OCI-LY3 (cell line): ENCODE data around the gene ADGRL1.
A peak's percentile ranks its signal among the peaks of the same experiment; 100 is the strongest.

Source experiments
- H2AFZ ChIP-seq: fragments of 200-600, 300-600 bp; shearing (Covaris generic); 2 replicates; pipeline ENCODE4 v1.6.0; 2014; ENCODE audit warnings: antibody characterized with exemption, low read depth, low read length
- H3K27ac ChIP-seq: fragments of 200-600, 300-600 bp; sonication (generic); 2 replicates; pipeline ENCODE4 v1.5.1; 2014; ENCODE audit warnings: mild to moderate bottlenecking, low read length, moderate library complexity, mixed read lengths
- H3K27me3 ChIP-seq: fragments of 200-600, 300-600 bp; sonication (generic); 2 replicates; pipeline ENCODE4 v1.6.1; 2014; ENCODE audit warnings: low read depth, low read length, mixed read lengths
- H3K36me3 ChIP-seq: fragments of 200-600, 300-600 bp; sonication (generic); replicated peaks from 2 replicates; pipeline ENCODE3; 2014; ENCODE audit warnings: low read depth, low read length, mixed read lengths
- H3K4me1 ChIP-seq: fragments of 300-600, 200-600 bp; sonication (generic); 2 replicates; pipeline ENCODE4 v1.6.1; 2014; ENCODE audit warnings: low read length, mixed read lengths
- H3K4me2 ChIP-seq: fragments of 200-600, 300-600 bp; sonication (generic); 2 replicates; pipeline ENCODE4 v1.6.1; 2014; ENCODE audit warnings: low read length, mixed read lengths
- H3K4me3 ChIP-seq: fragments of 300-600, 200-600 bp; sonication (generic); 2 replicates; pipeline ENCODE4 v1.5.1; 2014; ENCODE audit warnings: antibody characterized with exemption, mild to moderate bottlenecking, low read length, moderate library complexity
- H3K79me2 ChIP-seq: fragments of 300-600, 200-600 bp; shearing (Covaris generic); 2 replicates; pipeline ENCODE4 v1.6.1; 2014; ENCODE audit warnings: mild to moderate bottlenecking, low read length, mixed read lengths
- H3K9ac ChIP-seq: fragments of 300-600, 200-600 bp; shearing (Covaris generic); 2 replicates; pipeline ENCODE4 v1.6.0; 2014; ENCODE audit warnings: mild to moderate bottlenecking, low read length, moderate library complexity
- H3K9me3 ChIP-seq: fragments of 200-600, 300-600 bp; shearing (Covaris generic); 2 replicates; pipeline ENCODE4 v1.6.1; 2014; ENCODE audit warnings: low read length, mixed read lengths; ENCODE audit not compliant: insufficient read depth
- H4K20me1 ChIP-seq: fragments of 200-600, 300-600 bp; sonication (generic); 2 replicates; pipeline ENCODE4 v1.6.1; 2016; ENCODE audit warnings: low read length, mixed read lengths; ENCODE audit not compliant: insufficient read depth
- CTCF ChIP-seq: fragments of 200-600, 300-600 bp; sonication (generic); IDR thresholded peaks from 2 replicates; pipeline ENCODE4 v1.5.1; 2014; ENCODE audit warnings: antibody characterized with exemption, low read length, low read depth
- EZH2phosphoT487 ChIP-seq: fragments of 200-600 bp; shearing (Covaris generic); IDR thresholded peaks from 2 replicates; pipeline ENCODE4 v1.6.1; 2018; ENCODE audit warnings: antibody characterized with exemption, mixed run types, low read depth

Gene ADGRL1

GRCh38 chr19:14119644-14120496 is 86.1 kb downstream of the ADGRL1 start:
- H3K4me1 ChIP-seq, result peaks cover 20% of the 10 kb centered on the region
- no peak overlapping the region for H2AFZ ChIP-seq
- no peaks in the 10 kb centered on the region for H3K27me3 ChIP-seq
- H3K9me3 ChIP-seq, result no peaks in the 10 kb centered on the region
- H3K4me2 ChIP-seq, result no peak overlapping the region
- no peak overlapping the region for H3K9ac ChIP-seq
- TF ChIP-seq CTCF (no peak), EZH2phosphoT487 (no peak)
- H3K4me3 ChIP-seq, result no peak overlapping the region
- H3K36me3 ChIP-seq, result peaks cover 13% of the 10 kb centered on the region
- no peaks in the 10 kb centered on the region; the same call in 1 of the 2 replicates for H4K20me1 ChIP-seq
- H3K79me2 ChIP-seq, result no peaks in the 10 kb centered on the region; the same call in 1 of the 2 replicates
- H3K27ac ChIP-seq, result no peak overlapping the region

GRCh38 chr19:14119146-14119545 is 86.8 kb downstream of the ADGRL1 start:
- no peaks in the 10 kb centered on the region for H3K27me3 ChIP-seq
- no peak overlapping the region for H3K27ac ChIP-seq
- peak overlapping the region; percentile 94; the same call in 1 of the 2 replicates for H3K4me2 ChIP-seq
- no peak overlapping the region for H3K9ac ChIP-seq
- H3K4me1 ChIP-seq, result peaks cover 27% of the 10 kb centered on the region
- no peaks in the 10 kb centered on the region; the same call in 1 of the 2 replicates for H4K20me1 ChIP-seq
- H3K79me2 ChIP-seq, result no peaks in the 10 kb centered on the region; the same call in 1 of the 2 replicates
- no peak overlapping the region for H3K4me3 ChIP-seq
- TF ChIP-seq CTCF, result no peak
- no peak for TF ChIP-seq EZH2phosphoT487
- H3K36me3 ChIP-seq, result peaks cover 7% of the 10 kb centered on the region
- no peaks in the 10 kb centered on the region for H3K9me3 ChIP-seq
- H2AFZ ChIP-seq, result no peak overlapping the region

GRCh38 chr19:14118165-14119051 is 87.6 kb downstream of the ADGRL1 start:
- Histone ChIP-seq H3K79me2 (peaks cover 4% of the 10 kb centered on the region), H2AFZ (no peak overlapping the region), H3K4me2 (peak overlapping the region; percentile 94), H3K27me3 (no peaks in the 10 kb centered on the region), H4K20me1 (no peaks in the 10 kb centered on the region; the same call in 1 of the 2 replicates), H3K4me1 (peaks cover 28% of the 10 kb centered on the region), H3K27ac (no peak overlapping the region), H3K4me3 (peak overlapping the region; percentile 82), H3K9me3 (no peaks in the 10 kb centered on the region), H3K36me3 (peaks cover 7% of the 10 kb centered on the region), H3K9ac (peak overlapping the region; percentile 68)
- no peak for TF ChIP-seq CTCF
- TF ChIP-seq EZH2phosphoT487, result no peak

- Histone ChIP-seq H3K4me2 (peak within 1 kb of the TSS; percentile 94), H3K79me2 (peaks cover 10% of the 10 kb centered on the region), H3K4me1 (peaks cover 34% of the 10 kb centered on the region), H3K27me3 (no peaks in the 10 kb centered on the region), H3K36me3 (peaks cover 4% of the 10 kb centered on the region), H3K4me3 (peak within 1 kb of the TSS; percentile 97), H3K9ac (peak within 1 kb of the TSS; percentile 73), H3K9me3 (no peaks in the 10 kb centered on the region), H4K20me1 (no peaks in the 10 kb centered on the region), H2AFZ (no peak within 1 kb of the TSS), H3K27ac (no peak within 1 kb of the TSS)
- TF ChIP-seq CTCF (no peak), EZH2phosphoT487 (no peak)
Measured at GRCh38 chr19:14117668-14118164, 88.3 kb downstream of the ADGRL1 start, which contains the start of gene PRKACA. TSS of gene PRKACA (minus strand) at chr19:14117762. CDS start at chr19:14117547, 215 bp downstream.
